ENCODE results near the gene CNTNAP2. TPM values are rescaled to one million over a fixed set of nuclear protein-coding genes. Genes with fewer than 3 reads are reported as not detected.

Gene CNTNAP2
- total RNA-seq, 4 donors from 2014 or later = 0.29 to 0.88 (median 0.33) TPM; not detected in 1

GRCh38 chr7:146346096-146346495 is 229.5 kb downstream of the CNTNAP2 start:
- Histone ChIP-seq H3K4me1 (no peaks in the 10 kb centered on the region), H3K9me3 (no peaks in the 10 kb centered on the region), H3K27ac (no peak overlapping the region), H3K4me3 (replicated peaks in 1 of 3) (no peak overlapping the region), H3K27me3 (no peaks in the 10 kb centered on the region), H3K36me3 (no peaks in the 10 kb centered on the region)
- DNase-seq = no peak
- 89 to 95% methylated on average over 5 of the region's 5 CpGs for WGBS, 2 donors
- intact Hi-C loops (cut with DNase I) = no loop called here
- TF ChIP-seq CTCF (IDR thresholded peaks at IDR 0.05) (no peak), POLR2A (IDR thresholded peaks at IDR 0.05) (no peak)

- intact Hi-C loops (cut with DNase I) = no loop called here
- WGBS, 2 donors = 89 to 100% methylated on average over 1 of the region's 1 CpG
- no peak for TF ChIP-seq CTCF (IDR thresholded peaks at IDR 0.05)
- no peak for TF ChIP-seq POLR2A (IDR thresholded peaks at IDR 0.05)
- no peaks in the 10 kb centered on the region for H3K4me1 ChIP-seq
- no peak overlapping the region for H3K27ac ChIP-seq
- no peaks in the 10 kb centered on the region for H3K9me3 ChIP-seq
- no peak overlapping the region for H3K4me3 ChIP-seq (replicated peaks in 1 of 3)
- H3K27me3 ChIP-seq = no peaks in the 10 kb centered on the region
- DNase-seq = no peak
- H3K36me3 ChIP-seq = no peaks in the 10 kb centered on the region
Measured at GRCh38 chr7:146355216-146355615, 238.6 kb downstream of the CNTNAP2 start.

- intact Hi-C loops (cut with DNase I) = no loop called here
- H3K27me3 ChIP-seq = no peaks in the 10 kb centered on the region
- H3K4me3 ChIP-seq (replicated peaks in 1 of 3) = no peak overlapping the region
- 88 to 93% methylated on average over 2 of the region's 2 CpGs for WGBS, 2 donors
- no peaks in the 10 kb centered on the region for H3K9me3 ChIP-seq
- no peak overlapping the region for H3K27ac ChIP-seq
- no peaks in the 10 kb centered on the region for H3K4me1 ChIP-seq
- TF ChIP-seq CTCF (IDR thresholded peaks at IDR 0.05) (no peak), POLR2A (IDR thresholded peaks at IDR 0.05) (no peak)
- DNase-seq = no peak
- no peaks in the 10 kb centered on the region for H3K36me3 ChIP-seq
Measured at GRCh38 chr7:146359176-146359575, 242.6 kb downstream of the CNTNAP2 start.

GRCh38 chr7:146366938-146367337 is 250.3 kb downstream of the CNTNAP2 start:
- Histone ChIP-seq H3K4me3 (replicated peaks in 1 of 3) (no peak overlapping the region), H3K27ac (no peak overlapping the region), H3K4me1 (no peaks in the 10 kb centered on the region), H3K9me3 (no peaks in the 10 kb centered on the region), H3K27me3 (no peaks in the 10 kb centered on the region), H3K36me3 (no peaks in the 10 kb centered on the region)
- intact Hi-C loops (cut with DNase I) = no loop called here
- TF ChIP-seq POLR2A (IDR thresholded peaks at IDR 0.05) (no peak), CTCF (IDR thresholded peaks at IDR 0.05) (no peak)
- WGBS, 2 donors = 91 to 95% methylated on average over 2 of the region's 2 CpGs
- DNase-seq = no peak

GRCh38 chr7:146370171-146370570 is 253.6 kb downstream of the CNTNAP2 start:
- Histone ChIP-seq H3K4me3 (replicated peaks in 1 of 3) (no peak overlapping the region), H3K36me3 (no peaks in the 10 kb centered on the region), H3K9me3 (no peaks in the 10 kb centered on the region), H3K4me1 (no peaks in the 10 kb centered on the region), H3K27ac (no peak overlapping the region), H3K27me3 (no peaks in the 10 kb centered on the region)
- no peak for TF ChIP-seq POLR2A (IDR thresholded peaks at IDR 0.05)
- 92 to 94% methylated on average over 9 of the region's 9 CpGs for WGBS, 2 donors
- intact Hi-C loops (cut with DNase I) = no loop called here
- no peak for DNase-seq

- Histone ChIP-seq H3K4me1 (no peaks in the 10 kb centered on the region), H3K9me3 (no peaks in the 10 kb centered on the region), H3K27me3 (no peaks in the 10 kb centered on the region), H3K27ac (no peak overlapping the region), H3K4me3 (replicated peaks in 1 of 3) (no peak overlapping the region), H3K36me3 (no peaks in the 10 kb centered on the region)
- WGBS, 2 donors = 64 to 71% methylated on average over 2 of the region's 2 CpGs
- no peak for TF ChIP-seq CTCF (IDR thresholded peaks at IDR 0.05)
- TF ChIP-seq POLR2A (IDR thresholded peaks at IDR 0.05) = no peak
- intact Hi-C loops (cut with DNase I) = no loop called here
- DNase-seq = no peak
Measured at GRCh38 chr7:146375170-146375569, 258.6 kb downstream of the CNTNAP2 start.
